Measurements from ENCODE around the gene TMEM53.

TMEM53 gene

DNA sequence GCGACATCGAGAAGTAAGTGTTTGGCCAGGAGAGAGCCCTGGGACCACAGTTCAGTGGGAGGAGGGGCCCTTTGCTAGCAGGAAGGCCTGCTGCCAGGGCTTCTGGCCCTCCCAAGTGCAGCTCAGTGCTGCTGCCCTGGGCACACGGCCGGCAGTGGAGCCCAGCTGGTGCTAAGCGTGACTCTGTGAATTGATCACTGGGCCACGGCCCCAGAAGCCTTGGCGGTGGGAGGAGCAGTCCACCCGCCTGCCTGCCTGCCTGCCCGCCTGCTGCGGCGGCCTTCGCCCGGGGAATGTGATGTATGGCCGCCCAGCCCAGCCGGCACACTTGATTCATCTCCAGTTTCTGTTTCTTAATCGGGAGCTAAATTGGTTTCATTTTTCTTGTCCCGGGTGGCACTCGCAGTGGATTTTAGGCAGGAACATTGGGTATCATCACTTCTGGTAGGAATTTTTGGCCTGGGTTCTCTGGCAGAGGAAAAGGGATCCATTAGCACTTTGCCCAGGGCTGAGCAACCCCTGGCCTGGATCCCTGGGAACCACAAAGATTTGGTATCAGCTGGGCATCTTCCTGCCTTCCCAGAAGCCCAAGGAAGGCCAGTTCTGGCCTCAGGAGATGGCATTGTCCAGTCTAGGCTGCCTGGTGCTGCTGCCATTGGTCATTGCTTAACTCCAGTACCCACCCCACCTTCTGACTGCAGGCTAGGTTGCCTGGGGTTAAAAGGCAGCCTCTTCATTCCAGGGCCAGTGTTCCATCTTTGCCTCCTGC, 28.6 kb downstream of the TMEM53 start:
- no peak for DNase-seq

DNA sequence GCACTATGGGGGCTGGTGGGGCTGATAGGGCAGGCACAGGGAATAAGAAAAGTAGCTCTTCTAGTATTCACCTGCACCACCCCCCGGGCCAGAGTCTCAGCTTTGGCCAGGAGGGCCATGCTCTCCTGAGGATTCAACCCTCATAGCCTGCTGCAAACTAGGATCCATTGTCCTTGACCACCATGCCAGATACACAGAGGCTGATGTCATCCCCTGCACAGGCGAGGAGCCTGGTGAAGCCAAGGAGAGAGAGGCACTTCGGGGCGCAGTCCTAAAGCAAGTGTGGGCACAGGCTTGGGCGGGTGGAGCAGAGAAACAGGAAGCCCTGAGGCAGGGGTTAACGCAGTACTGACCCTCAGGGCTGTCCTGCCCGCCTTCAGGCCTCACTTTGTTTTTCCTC, 29.5 kb downstream of the TMEM53 start:
- DNase-seq: no peak

GRCh38 chr1:44643721-44644334, 30.5 kb downstream of the TMEM53 start:
- no peak for DNase-seq

DNA sequence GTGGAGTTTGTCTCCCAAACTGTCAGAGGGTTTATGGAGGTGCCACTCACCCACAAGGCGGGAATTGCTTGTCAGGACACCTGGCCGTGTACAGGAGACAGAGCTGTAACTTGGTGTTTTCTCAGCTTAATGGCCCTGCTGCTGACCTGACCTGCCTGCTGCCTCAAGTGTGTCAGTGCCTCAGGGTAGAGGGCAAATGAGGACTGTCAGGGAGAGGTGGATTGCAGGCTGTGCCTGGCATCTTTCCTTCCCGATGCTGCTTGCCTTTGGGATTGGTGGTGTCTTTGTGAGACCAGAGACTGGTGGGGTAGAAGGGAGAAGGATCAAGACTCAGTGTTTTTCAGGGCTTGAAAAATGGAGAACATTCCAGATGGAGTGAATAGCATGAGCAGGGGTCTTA, 31.4 kb downstream of the TMEM53 start:
- DNase-seq: no peak

DNA sequence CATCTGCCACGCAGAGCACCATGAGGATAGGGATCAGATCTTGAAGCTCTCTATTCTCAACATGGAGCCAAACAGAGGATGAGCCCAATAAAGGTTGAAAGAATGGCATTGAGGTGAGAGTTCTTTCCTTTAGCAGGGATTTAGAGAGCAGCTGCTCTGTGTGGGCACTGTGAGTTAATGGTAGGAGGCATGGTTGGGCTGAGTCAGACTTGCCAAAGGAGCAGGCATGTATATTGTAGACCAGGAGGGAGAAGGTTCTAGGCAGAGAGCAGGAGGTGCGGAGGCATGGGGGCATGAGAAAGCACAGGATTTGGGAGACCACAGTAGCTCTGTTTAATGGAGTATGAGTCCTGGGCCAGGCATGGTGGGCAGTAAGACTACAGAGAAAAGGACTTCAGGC, 32.0 kb downstream of the TMEM53 start:
- DNase-seq: no peak

- no peak for DNase-seq
Measured at GRCh38 chr1:44641126-44642102, 32.9 kb downstream of the TMEM53 start.

DNA sequence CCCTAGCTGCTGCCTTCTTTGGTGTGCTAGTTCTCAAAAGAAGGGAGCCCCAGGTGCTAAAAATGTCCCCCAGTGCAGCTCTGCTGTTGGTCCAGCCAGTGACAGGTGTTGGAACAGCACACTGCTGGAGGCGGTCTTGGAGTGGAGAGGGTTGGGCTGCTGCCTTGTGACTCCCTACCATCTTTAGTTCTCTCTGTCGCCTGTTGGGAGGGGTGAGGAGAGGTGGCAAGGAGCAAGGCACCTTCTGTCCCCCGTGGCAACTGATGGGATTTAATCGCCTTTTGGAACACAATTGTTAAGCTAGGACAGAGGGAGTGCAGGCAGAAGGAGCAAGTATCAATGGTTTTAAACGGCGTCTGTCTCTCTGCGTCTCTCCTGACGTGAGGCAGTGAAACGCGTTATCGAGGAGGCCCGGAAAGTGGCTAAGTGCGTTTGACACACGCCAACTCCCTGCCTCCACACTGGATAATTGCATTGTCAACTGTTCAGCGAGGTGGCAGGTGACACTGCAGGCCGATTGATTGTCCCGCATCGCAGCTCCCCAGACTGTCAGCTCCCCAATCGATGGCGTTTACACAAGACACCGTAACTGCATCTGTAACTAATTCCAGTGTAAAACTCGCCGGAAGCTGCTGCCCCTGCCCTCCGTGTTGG, 34.0 kb downstream of the TMEM53 start:
- DNase-seq: peak; percentile 53

- no peak for DNase-seq
Measured at GRCh38 chr1:44637702-44638411, 36.4 kb downstream of the TMEM53 start.

- no peak for DNase-seq
Measured at GRCh38 chr1:44636688-44637598, 37.3 kb downstream of the TMEM53 start.

DNA sequence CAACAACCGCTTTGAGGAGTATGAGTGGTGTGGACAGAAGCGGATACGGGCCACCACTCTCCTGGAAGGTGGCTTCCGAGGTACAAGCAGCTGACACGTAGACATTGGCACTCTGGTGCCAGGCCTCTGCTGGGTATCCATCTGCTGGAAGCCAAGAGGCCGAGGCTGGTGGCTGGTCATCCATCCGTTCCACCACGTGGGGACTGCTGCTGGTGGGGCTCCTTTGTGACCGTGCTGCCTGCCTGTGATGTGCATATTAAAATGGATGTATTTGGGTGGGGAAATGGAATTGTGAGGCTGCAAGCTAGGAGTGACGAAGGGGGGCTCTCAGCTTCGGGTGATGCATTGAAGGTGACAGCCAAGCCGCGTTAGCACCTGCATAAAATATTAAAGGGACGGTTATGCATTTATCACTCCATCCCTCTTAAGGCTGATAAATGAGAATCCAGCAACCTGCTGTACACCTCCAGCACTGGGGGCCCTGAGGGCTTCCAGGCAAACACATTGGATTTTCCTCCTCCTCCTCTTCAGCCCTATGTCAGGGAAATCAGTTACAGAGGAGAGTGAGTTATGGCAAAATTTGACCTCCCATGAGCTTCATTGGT, 38.1 kb downstream of the TMEM53 start:
- no peak for DNase-seq

DNA sequence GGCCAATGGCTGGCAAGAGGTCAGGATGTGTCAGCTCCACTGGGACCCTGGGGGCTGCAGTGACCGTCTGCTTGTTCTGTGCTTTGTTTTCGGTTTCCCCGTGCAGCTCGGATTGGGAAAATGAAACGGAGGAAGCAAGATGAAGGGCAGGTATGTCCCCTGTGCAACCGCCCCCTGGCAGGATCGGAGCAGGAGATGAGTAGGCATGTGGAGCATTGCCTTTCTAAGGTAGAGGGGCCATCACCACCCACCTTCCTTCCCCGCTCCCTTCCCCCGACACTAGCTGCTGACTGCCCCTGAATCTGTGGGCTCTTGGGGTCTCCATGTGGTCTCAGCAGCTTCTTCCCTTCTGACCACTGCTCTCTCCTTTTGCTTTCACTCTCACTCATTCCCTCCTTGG, 38.8 kb downstream of the TMEM53 start:
- DNase-seq: no peak

DNA sequence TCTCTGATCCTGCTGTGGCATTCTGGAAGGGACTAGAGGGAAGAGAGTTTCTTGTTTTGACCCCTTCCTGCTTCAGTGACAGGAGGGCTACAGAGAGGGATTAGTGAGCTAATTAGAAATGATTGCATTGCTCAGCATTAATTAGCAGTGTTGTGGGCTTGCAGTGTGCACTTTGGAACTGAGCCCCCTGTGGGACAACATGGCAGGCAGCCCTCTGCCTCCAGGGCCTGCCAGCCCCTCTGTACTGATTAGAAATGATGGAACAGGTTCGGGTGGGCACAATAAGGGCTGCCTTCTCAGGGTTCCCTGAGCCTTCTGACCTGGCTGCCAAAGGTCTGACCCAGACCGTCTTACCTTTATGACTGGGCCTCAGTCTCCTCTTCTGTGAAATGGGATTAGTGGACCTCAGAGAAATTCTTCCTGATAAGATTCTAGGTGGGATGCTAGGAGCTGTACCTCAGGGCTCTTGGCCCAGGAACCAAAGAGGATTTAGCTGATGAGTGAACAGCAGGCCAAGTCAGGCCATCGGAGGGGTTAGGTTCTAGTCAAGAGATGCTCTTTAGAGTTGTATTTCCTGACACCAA, 39.6 kb downstream of the TMEM53 start:
- DNase-seq: no peak

- no peak for DNase-seq
Measured at GRCh38 chr1:44632598-44632997, 41.7 kb downstream of the TMEM53 start.

DNA sequence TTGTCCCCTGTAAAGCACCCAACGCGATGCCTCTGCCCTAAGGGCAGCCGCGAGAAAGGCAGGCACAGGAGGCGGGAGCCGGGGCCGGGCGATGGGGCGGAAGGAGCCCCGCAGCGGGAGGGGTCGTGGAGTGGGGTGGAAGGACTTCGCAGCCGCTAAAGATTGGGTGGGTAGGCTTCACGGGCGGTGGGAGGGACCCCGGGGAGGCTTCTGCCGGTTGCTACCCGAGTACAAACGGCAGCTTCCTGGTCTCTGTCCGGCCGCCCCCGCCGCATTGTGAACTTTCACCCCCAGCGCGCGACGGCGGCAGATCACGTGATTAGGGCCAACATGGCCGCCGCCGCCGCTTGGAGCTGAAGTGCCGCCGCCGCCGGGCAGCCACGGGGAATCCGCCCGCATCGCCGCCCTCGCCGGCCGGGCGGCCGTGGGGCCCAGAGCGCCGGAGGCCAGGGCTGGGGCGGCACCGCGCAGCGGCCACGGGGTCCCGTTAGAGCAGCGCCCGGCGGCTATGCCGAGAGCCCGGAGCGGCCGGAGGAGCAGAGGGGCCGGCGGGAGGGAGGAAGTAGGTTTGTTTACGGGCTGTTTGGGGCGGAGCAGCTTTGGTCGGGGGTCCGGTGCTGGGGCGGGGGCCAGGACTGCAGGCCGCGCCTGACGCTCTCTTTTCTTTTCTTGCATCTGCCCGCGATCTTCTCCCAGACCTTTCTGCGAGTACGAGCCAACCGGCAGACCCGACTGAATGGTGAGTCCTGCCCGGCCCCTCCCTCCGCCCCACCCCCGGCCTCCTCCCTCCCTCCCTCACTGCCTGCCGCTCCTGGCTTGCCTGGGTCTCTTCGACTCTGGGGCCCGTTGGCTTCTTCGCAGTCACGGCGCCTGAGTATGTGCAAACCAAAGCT, 42.4 kb downstream of the TMEM53 start:
- no peak for DNase-seq

DNA sequence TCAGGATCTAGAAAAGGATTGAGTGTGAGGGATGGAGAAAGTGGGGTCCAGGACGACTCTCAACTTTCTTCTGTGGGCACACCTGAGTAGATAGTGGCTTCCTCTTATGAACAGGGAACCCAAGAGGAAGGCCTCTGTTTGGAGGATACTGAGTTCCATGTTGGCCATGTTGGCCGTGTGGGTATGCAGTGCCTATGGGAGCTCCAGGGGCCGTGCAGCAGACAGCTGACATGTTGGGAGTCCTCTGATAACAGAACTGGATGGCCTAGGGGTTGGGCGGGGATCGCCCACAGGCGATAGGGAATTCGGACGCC, 43.0 kb downstream of the TMEM53 start:
- no peak for DNase-seq

- DNase-seq: no peak
Measured at GRCh38 chr1:44630116-44630515, 44.2 kb downstream of the TMEM53 start.

DNA sequence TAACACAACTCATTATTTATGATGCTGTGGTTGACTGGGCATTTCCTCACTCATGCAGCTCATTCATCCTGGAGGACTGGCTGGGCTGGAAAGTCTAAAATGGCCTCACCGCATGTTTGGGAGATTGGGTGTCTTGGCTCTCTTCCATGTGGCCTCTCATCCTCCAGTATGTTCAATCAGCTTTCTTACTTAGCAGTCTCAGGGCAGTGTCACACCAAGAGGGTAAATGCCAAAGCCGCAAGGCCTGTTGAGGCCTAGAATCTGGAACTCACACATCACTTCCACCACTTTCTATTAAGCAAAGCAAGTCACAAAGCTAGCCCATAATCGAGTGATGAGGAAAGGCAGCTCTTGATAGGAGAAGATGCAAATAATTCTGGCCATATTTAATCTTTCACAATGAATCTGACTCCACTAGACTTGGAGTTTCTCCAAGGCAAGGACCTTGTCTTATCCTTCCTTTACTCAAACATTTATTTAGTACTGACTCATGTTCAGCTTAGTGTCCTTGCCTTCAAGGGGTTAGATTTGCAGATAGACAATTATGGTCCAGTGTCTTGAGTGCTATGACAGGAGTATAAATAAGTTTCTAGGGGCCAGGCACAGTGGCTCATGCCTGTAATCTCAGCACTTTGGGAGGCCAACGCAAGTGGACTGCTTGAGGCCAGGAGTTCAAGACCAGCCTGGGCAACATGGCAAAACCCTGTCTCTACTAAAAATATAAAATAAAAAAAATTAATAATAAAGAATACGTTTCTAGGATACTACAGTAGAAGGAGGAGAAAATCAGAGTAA, 45.1 kb downstream of the TMEM53 start:
- DNase-seq: no peak

DNA sequence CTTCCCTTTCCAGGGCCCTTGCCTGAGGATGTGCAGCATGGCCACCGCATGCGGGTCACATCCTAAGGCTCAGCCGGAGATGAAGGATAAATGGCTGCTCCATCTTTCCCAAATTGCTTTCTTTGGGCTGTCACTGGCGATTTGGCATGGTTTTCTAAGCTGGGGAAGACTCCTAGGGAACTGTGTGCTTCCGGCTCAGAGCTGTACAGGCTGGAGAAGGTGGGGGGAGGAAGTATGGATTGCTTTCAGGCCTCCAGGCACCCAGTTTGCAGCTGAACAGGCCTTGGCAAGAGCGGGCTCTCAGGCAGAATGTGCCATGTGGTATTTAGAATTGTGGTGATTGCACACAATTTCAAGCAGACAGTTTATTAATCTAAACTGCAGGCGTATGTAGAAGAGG, 48.9 kb downstream of the TMEM53 start:
- no peak for DNase-seq
